ENCODE measurements around the gene RABAC1.

DNA sequence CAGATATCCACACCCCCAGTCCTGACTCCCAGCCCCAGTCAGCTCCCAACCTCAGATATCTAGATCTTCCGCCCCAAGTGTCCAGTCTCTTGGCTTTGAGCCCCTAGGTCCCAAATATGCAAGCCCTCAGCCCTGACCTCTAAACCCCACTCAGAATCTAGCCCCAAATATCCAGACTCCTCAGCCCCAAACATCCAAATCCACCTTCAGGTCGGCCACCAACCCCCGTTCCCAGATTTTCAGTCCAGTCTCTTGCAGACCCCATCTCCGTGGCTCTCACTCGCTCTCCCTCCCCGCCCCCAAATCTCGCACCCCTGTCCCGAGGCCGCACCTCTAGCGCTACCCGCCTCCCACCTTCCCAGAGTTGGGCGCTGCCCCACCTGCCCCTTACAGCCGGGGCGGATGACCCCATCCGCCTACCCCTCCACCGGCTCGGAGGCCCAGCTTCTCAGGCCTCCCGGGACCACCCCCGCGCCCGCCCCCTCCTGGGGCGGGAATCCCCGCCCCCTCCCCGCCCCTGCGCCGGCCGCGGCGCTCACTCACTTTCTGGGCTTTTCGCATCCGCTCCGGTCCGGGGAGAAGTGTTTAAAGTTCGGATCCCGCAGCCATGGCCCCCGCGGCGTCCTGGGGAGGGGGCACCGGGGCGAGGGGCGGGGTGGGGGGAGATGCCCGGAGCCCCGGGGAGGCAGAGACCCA is 31.5 kb downstream of the RABAC1 start:
- no peak for TF ChIP-seq GATA3 (IDR thresholded peaks at IDR 0.05; ENCODE audit: low read depth, low read length)
- TF ChIP-seq GATA2 (IDR thresholded peaks at IDR 0.05; ENCODE audit: low read depth, low read length), result no peak

All from SH-SY5Y (cell line).